Testis (tissue), 3 donors: ENCODE measurements around the gene ARFIP1. TPM values are rescaled to one million over a fixed set of nuclear protein-coding genes. Genes with fewer than 3 reads are reported as not detected.

Experiments
- DNase-seq: peaks from one replicate; pipeline ENCODE4 v3.0.0-alpha.2; 2019
- H3K27ac ChIP-seq, 2 donors: fragments of 200-600 bp; sonication (generic); one replicate each; pipeline ENCODE4 v1.5.1; 2019
- H3K27me3 ChIP-seq: fragments of 200-600 bp; sonication (generic); one replicate; pipeline ENCODE4 v1.5.1; 2019
- H3K36me3 ChIP-seq: fragments of 200-600 bp; sonication (generic); one replicate; pipeline ENCODE4 v1.5.1; 2017; ENCODE audit warnings: low read depth; ENCODE audit errors: missing control alignments
- H3K4me1 ChIP-seq: fragments of 200-600 bp; sonication (generic); one replicate; pipeline ENCODE4 v1.5.1; 2019
- H3K4me3 ChIP-seq, 2 donors: fragments of 200-600 bp; sonication (generic); one replicate each; pipeline ENCODE4 v1.5.1; 2017 to 2019
- H3K9me3 ChIP-seq: fragments of 200-600 bp; sonication (generic); one replicate; pipeline ENCODE4 v1.5.1; 2017
- CTCF ChIP-seq, 3 experiments: fragments of 450-650 bp in 2 of 3; fragments of 200-600 bp in 1 of 3; sonication (generic) in 1 of 3; IDR thresholded peaks; one replicate each; pipeline ENCODE4 v1.5.1; 2016 to 2019; ENCODE audit warnings: antibody characterized with exemption in 3 of 3, mild to moderate bottlenecking in 2 of 3, moderate library complexity in 1 of 3
- POLR2A ChIP-seq: fragments of 450-650 bp; IDR thresholded peaks from one replicate; pipeline ENCODE4 v1.6.1; 2017; ENCODE audit warnings: antibody characterized with exemption, mild to moderate bottlenecking, moderate library complexity
- WGBS, 2 donors: methylation state at CpG; one replicate each; pipeline ENCODE4 v1.1.5; 2018; 5-methylcytosine and 5-hydroxymethylcytosine counted together
- intact Hi-C: fragments of 100-400 bp; cut with DNase I; formaldehyde crosslinking; loops from one replicate; pipeline ENCODE4 v1.15.1; 2023; ENCODE audit warnings: low total_unique reads
- polyA plus RNA-seq: library from polyadenylated mRNA; stranded (reverse); fragments of 350-450 nt; fragmentation: Illumina TruSeq; extraction: RNeasy Lipid Tissue Mini Kit (QIAGEN cat#74804); gene quantifications from one replicate; pipeline ENCODE4 v1.2.3, GENCODE V29; 2014; ENCODE audit warnings: low read depth, low replicate concordance; ENCODE audit not compliant: insufficient read depth
- total RNA-seq, 2 donors: library from RNA; depleted of rRNA; stranded (reverse); fragments of >200 nt; gene quantifications; one replicate each; pipeline ENCODE4 v1.2.3, GENCODE V29; 2016

Gene ARFIP1
- total and polyA plus RNA-seq, 3 donors from 2014 or later: 22.3 to 37.0 (median 31.7) TPM

DNA sequence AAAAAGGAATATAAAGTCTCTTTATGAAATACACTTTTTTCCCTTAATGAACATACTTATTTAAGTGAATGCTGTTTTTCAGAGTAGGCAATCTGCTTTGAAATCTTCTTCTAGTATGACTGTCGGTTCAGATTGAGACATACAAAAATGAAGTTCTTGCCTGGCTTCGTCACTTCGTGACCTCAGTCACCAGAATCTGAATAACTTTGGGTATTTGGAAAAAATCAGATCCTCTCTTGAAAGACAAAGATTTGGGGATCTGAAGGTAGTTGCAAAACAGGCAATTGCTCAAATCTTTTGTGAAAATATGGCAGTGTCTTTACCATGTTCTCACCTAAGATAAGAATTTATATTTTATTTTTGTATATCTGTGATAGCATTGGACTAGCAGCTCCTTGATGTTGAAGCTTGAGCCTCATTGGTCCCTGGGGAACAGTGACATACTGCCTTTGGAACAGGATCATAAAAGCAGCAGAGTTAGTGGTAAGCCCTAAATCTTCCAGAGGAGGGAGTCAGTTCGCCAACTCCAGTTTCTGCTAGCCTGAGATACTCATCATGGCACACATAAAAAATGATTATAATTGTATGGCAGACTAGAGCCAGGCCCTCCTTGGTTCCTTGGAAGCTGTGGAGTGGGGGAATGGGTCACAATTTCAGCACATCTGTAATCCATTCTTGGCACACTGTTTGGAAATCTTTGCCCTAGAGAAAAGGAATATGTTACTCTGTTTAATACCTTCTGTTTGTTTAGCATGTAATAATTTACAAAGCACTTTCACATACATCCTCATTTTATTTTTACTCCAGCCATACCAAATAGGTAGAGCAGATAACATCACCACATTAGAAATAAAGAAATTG is 5.0 kb downstream of the ARFIP1 start:
- no peaks in the 10 kb centered on the region for H3K27me3 ChIP-seq
- H3K4me1 ChIP-seq: peaks cover 4% of the 10 kb centered on the region
- H3K9me3 ChIP-seq: no peaks in the 10 kb centered on the region
- no peak overlapping the region for H3K4me3 ChIP-seq
- no peak for DNase-seq
- H3K27ac ChIP-seq: no peak overlapping the region
- WGBS, 2 donors: 87 to 90% methylated on average over 4 of the region's 4 CpGs
- intact Hi-C loops: no loop called here
- no peaks in the 10 kb centered on the region for H3K36me3 ChIP-seq
- TF ChIP-seq POLR2A (no peak), CTCF (IDR thresholded peaks at IDR 0.05) (no peak)

DNA sequence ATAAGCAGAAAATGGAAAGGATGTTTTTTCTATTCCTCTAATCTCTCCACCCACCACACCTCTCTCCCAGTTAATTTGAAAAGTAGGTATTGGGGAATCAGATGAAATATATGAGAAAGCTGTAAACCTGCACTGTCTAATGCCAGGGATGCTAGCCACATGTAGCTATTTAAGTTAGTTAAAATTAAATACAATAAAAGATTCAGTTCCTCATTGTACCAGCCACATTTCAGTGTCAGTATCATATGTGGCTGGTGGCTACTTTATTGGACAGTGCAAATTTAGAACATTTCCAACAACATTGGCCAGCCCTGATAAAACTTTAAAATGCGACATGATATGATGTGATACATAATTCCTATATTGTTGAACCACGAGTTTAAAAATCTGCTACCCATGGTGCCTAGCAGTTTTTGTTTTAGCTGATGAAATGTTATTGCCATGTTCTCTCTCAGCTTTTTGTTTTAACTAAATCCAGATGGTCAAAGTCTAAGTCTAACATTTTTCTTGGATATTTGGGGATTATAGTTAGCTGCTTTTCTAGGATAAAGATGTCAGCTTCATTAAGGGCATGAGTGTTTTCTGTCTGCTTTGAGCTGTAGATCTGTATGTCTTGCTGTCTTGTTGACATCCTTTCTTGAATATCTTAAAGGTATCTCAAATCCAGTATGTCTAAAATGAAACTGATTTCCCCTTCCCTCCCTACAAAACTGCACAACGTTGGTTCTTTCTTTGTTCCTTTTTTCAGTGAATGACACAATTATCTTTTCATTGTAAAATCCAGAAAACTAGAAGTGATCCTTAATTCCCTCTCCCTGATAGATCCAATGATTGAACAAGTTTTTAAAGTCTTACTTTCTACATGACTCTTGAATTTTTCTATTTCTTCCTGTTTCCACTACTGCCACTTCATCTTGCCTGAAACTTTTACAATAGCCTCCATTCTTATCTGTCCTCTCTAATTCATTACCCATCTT is 6.2 kb downstream of the ARFIP1 start:
- no peak for TF ChIP-seq POLR2A
- TF ChIP-seq CTCF (IDR thresholded peaks at IDR 0.05): no peak
- H3K9me3 ChIP-seq: no peaks in the 10 kb centered on the region
- H3K4me1 ChIP-seq: peaks cover under 1% of the 10 kb centered on the region
- no peaks in the 10 kb centered on the region for H3K27me3 ChIP-seq
- intact Hi-C loops: no loop called here
- H3K4me3 ChIP-seq: no peak overlapping the region
- no peak for DNase-seq
- WGBS, 2 donors: 47 to 49% methylated on average over 3 of the region's 3 CpGs
- no peaks in the 10 kb centered on the region for H3K36me3 ChIP-seq
- H3K27ac ChIP-seq: no peak overlapping the region

- TF ChIP-seq POLR2A (no peak), CTCF (IDR thresholded peaks at IDR 0.05) (no peak)
- H3K4me1 ChIP-seq: no peaks in the 10 kb centered on the region
- intact Hi-C loops: no loop called here
- H3K9me3 ChIP-seq: no peaks in the 10 kb centered on the region
- no peaks in the 10 kb centered on the region for H3K27me3 ChIP-seq
- 94 to 97% methylated on average over 1 of the region's 1 CpG for WGBS, 2 donors
- no peak overlapping the region for H3K4me3 ChIP-seq
- H3K36me3 ChIP-seq: no peaks in the 10 kb centered on the region
- DNase-seq: no peak
- H3K27ac ChIP-seq: no peak overlapping the region
These were observed 6.9 kb downstream of the ARFIP1 start for GRCh38 chr4:152786627-152787026.

DNA sequence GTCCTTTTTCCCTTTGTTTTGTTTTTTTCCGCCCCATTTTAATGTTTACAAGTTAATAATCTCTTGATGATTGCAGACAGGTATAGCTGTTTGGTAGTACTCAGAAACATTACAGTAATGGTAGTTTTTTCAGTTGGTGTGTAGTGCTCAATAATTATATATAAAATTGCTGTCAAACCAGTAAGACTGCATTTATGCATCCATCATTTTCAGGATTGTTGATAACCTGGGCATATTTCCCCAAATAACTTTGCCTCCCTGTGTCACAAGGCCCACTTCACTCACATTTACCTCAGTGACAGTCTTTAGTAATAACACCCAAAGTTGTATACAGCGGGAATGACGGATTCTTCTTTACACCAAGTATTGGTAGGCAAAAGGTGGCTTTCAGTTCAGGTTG is 16.1 kb downstream of the ARFIP1 start:
- Histone ChIP-seq H3K4me3 (no peak overlapping the region), H3K27ac (no peak overlapping the region), H3K27me3 (no peaks in the 10 kb centered on the region), H3K36me3 (no peaks in the 10 kb centered on the region), H3K9me3 (no peaks in the 10 kb centered on the region), H3K4me1 (no peaks in the 10 kb centered on the region)
- TF ChIP-seq CTCF (IDR thresholded peaks at IDR 0.05): no peak
- no peak for TF ChIP-seq POLR2A
- WGBS, 2 donors: 93 to 100% methylated on average over 3 of the region's 3 CpGs
- DNase-seq: no peak
- intact Hi-C loops: no loop called here
